Upper lobe of right lung (tissue), 1 donor: ENCODE measurements around the gene ARHGEF17. TPM values are rescaled to one million over a fixed set of nuclear protein-coding genes. Genes with fewer than 3 reads are reported as not detected.
A peak's percentile ranks its signal among the peaks of the same experiment; 100 is the strongest.

ENCODE experiments used
- ATAC-seq: fragments of 200-7000 bp; cut with Tn5 transposase; one replicate; pipeline ENCODE4 v1.9.1; 2020; ENCODE audit warnings: mild to moderate bottlenecking, moderate library complexity
- DNase-seq: peaks from one replicate; pipeline ENCODE4 v3.0.0-alpha.2; 2020
- H3K27ac ChIP-seq: fragments of 200-600 bp; one replicate; pipeline ENCODE4 v1.8.0; 2022
- H3K27me3 ChIP-seq: fragments of 200-600 bp; one replicate; pipeline ENCODE4 v1.8.0; 2022; ENCODE audit warnings: mild to moderate bottlenecking
- H3K36me3 ChIP-seq: fragments of 200-600 bp; one replicate; pipeline ENCODE4 v1.8.0; 2022
- H3K4me1 ChIP-seq: fragments of 200-600 bp; one replicate; pipeline ENCODE4 v1.8.0; 2022
- H3K4me3 ChIP-seq: fragments of 200-600 bp; one replicate; pipeline ENCODE4 v1.8.0; 2022; ENCODE audit warnings: mild to moderate bottlenecking
- H3K9me3 ChIP-seq: fragments of 200-600 bp; one replicate; pipeline ENCODE4 v1.8.0; 2022
- intact Hi-C: fragments of 100-400 bp; cut with DNase I; formaldehyde crosslinking; loops from one replicate; pipeline ENCODE4 v1.11.0; 2022
- total RNA-seq: library from RNA; stranded (reverse); fragmentation: NEBNext Ultra II Directional; extraction: Animal tissue kit (Norgen Biotek cat#: 25700); gene quantifications from one replicate; pipeline ENCODE4 v1.2.1, GENCODE V29; 2021
- TF ChIP-seq, protein P1 (sequence below): fragments of 200-600 bp; IDR thresholded peaks from one replicate; pipeline ENCODE4 v1.8.0; 2022; ENCODE audit warnings: antibody characterized with exemption
- donor health status: DM: no; HTN: yes; CAD: no; lungs with severe emphysema.

ARHGEF17 gene
- total RNA-seq, 1 donor from 2014 or later = 74.5 TPM

DNA sequence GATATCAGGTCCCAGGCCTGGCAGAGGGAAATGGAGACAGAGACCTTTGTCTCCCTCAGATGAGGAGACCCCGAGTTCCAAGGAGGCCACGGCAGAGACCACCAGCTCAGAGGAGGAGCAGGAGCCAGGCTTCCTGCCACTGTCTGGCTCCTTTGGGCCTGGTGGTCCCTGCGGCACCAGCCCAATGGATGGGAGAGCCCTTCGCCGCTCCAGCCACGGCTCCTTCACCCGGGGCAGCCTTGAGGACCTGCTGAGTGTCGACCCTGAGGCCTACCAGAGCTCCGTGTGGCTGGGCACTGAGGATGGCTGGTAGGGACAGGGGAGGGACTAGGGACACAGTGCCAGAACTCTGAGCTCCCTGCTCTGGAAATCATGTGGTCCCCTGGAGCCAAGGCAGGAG is 55.1 kb downstream of the ARHGEF17 start:
- Histone ChIP-seq H3K4me3 (no peak overlapping the region), H3K4me1 (peaks cover 10% of the 10 kb centered on the region), H3K36me3 (peaks cover 82% of the 10 kb centered on the region), H3K27ac (no peak overlapping the region), H3K27me3 (no peaks in the 10 kb centered on the region), H3K9me3 (no peaks in the 10 kb centered on the region)
- DNase-seq (no peak), ATAC-seq (no peak)
- intact Hi-C loops = no loop called here
- TF ChIP-seq, protein P1, sequence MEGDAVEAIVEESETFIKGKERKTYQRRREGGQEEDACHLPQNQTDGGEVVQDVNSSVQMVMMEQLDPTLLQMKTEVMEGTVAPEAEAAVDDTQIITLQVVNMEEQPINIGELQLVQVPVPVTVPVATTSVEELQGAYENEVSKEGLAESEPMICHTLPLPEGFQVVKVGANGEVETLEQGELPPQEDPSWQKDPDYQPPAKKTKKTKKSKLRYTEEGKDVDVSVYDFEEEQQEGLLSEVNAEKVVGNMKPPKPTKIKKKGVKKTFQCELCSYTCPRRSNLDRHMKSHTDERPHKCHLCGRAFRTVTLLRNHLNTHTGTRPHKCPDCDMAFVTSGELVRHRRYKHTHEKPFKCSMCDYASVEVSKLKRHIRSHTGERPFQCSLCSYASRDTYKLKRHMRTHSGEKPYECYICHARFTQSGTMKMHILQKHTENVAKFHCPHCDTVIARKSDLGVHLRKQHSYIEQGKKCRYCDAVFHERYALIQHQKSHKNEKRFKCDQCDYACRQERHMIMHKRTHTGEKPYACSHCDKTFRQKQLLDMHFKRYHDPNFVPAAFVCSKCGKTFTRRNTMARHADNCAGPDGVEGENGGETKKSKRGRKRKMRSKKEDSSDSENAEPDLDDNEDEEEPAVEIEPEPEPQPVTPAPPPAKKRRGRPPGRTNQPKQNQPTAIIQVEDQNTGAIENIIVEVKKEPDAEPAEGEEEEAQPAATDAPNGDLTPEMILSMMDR = no peak

DNA sequence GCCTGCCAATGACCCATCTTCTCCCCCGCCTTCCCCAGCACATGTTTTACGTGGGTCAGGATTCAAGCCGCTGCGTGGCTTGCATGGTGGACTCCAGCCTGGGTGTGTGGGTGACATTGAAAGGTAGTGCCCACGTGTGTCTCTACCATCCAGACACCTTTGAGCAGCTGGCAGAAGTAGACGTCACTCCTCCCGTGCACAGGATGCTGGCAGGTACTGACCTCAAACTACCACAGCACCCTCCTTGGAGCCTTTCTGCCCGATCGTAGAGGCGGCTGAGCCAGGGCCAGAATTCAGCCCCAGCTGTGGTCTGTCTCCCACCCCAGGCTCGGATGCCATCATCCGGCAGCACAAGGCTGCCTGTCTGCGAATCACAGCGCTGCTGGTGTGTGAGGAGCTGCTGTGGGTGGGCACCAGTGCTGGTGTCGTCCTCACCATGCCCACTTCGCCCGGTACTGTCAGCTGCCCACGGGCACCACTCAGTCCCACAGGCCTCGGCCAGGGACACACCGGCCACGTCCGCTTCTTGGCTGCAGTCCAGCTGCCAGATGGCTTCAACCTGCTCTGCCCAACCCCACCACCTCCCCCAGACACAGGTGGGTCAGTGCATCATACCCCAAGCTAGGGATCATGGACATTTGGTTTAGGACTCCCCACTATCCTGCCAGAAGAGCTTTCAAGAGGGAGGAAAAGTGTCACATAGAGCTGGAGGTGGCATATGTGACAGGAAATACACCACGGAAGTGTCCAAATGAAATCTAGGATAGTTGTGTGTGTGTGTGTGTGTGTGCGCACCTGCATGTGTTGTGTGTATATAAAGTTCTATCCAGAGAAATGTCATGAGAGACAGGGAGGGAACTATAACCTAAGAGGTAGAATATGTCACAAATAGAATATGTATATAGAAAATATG is 57.5 kb downstream of the ARHGEF17 start:
- TF ChIP-seq, protein P1 = no peak
- Histone ChIP-seq H3K36me3 (peaks cover 75% of the 10 kb centered on the region), H3K27me3 (no peaks in the 10 kb centered on the region), H3K4me3 (no peak overlapping the region), H3K9me3 (no peaks in the 10 kb centered on the region), H3K27ac (no peak overlapping the region), H3K4me1 (peaks cover 10% of the 10 kb centered on the region)
- DNase-seq (no peak), ATAC-seq (no peak)
- intact Hi-C loops = no loop called here

DNA sequence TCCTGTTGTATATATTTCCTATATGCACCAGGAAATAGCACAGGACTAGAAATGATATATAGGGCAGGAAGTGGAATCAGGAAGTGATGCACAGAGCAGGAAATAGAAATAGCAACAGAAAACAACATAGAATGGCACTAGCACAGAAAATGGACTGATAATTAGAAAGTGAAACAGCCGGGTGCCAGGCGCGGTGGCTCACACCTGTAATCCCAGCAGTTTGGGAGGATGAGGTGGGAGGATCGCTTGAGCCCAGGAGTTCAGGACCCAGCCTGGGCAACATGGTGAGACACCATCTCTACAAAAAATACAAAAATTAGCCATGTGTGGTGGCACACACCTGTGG is 58.2 kb downstream of the ARHGEF17 start:
- no peak for ATAC-seq
- H3K4me3 ChIP-seq = no peak overlapping the region
- peaks cover 10% of the 10 kb centered on the region for H3K4me1 ChIP-seq
- intact Hi-C loops = no loop called here
- no peaks in the 10 kb centered on the region for H3K9me3 ChIP-seq
- peak overlapping the region; percentile 58 for H3K27ac ChIP-seq
- TF ChIP-seq, protein P1 = no peak
- no peak for DNase-seq
- H3K27me3 ChIP-seq = no peaks in the 10 kb centered on the region
- H3K36me3 ChIP-seq = peaks cover 69% of the 10 kb centered on the region

DNA sequence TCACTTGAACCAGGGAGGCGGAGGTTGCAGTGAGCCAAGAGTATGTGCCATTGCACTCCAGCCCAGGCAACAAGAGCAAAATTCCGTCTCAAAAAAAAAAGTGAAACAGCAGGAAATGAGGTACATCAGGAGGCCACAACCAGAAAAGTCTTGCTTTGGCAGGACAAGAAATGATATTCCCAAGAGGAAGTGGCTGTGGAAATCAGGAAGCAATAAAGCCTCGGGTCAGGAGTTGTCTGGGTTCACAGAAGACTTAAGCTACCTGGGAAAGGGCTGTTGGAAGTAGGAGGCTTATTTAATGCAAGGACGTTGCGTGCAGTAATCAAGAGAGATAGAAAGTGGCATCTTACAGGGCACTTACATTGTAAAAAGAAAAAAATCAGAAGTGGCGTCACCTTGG is 58.9 kb downstream of the ARHGEF17 start:
- TF ChIP-seq, protein P1 = no peak
- intact Hi-C loops = no loop called here
- no peak for ATAC-seq
- Histone ChIP-seq H3K36me3 (peaks cover 64% of the 10 kb centered on the region), H3K9me3 (no peaks in the 10 kb centered on the region), H3K4me3 (no peak overlapping the region), H3K4me1 (peaks cover 10% of the 10 kb centered on the region), H3K27ac (no peak overlapping the region), H3K27me3 (no peaks in the 10 kb centered on the region)
- DNase-seq = no peak

DNA sequence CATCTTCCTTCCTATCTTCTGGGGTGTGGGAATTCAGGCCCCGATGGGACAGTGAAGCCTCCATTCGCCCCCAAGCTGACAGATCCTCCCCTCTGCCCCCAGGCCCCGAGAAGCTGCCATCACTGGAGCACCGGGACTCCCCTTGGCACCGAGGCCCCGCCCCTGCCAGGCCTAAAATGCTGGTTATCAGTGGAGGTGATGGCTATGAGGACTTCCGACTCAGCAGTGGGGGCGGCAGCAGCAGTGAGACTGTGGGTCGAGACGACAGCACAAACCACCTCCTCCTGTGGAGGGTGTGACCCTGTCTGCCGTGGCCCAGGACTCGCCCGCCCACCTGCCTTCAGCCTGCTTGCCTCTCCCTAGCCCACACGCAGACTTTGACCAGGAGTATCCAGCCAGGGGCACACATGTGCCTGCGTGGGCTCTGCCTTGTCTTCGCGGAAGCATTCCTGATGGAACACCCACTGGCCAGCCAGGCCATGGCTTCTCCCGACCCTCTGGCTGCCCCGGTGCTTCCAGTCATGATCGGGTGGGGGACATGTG is 59.5 kb downstream of the ARHGEF17 start:
- Histone ChIP-seq H3K4me1 (peaks cover 10% of the 10 kb centered on the region), H3K4me3 (no peak overlapping the region), H3K9me3 (no peaks in the 10 kb centered on the region), H3K36me3 (peaks cover 58% of the 10 kb centered on the region), H3K27ac (no peak overlapping the region), H3K27me3 (no peaks in the 10 kb centered on the region)
- ATAC-seq = no peak
- no peak for DNase-seq
- intact Hi-C loops = no loop called here
- TF ChIP-seq, protein P1 = no peak
